Peyer's patch (tissue), 4 donors: ENCODE data around the gene GPR149. TPM values are rescaled to one million over a fixed set of nuclear protein-coding genes. Genes with fewer than 3 reads are reported as not detected.

Experiments
- DNase-seq, 3 donors: peaks; one replicate each; pipeline ENCODE4 v3.0.0-alpha.2; 2017 to 2019
- H3K27ac ChIP-seq, 4 donors: fragments of 200-600 bp; sonication (generic); one replicate each; pipeline ENCODE4 v1.5.1; 2016 to 2019
- H3K27me3 ChIP-seq, 2 donors: fragments of 200-600 bp; sonication (generic); one replicate each; pipeline ENCODE4 v1.5.1; 2019
- H3K36me3 ChIP-seq, 3 donors: fragments of 200-600 bp; sonication (generic); one replicate each; pipeline ENCODE4 v1.5.1; 2016 to 2019
- H3K4me1 ChIP-seq, 4 donors: fragments of 200-600 bp; sonication (generic); one replicate each; pipeline ENCODE4 v1.5.1; 2016 to 2019
- H3K4me3 ChIP-seq, 4 donors: fragments of 200-600 bp; sonication (generic); 1 replicate in 3 of 4; 2 replicates in 1 of 4; pipeline ENCODE4 v1.5.1; 2016 to 2019; ENCODE audit warnings: mild to moderate bottlenecking in 1 of 4
- H3K9me3 ChIP-seq, 4 donors: fragments of 200-600 bp; sonication (generic); one replicate each; pipeline ENCODE4 v1.5.1; 2016 to 2019; ENCODE audit warnings: mild to moderate bottlenecking in 1 of 4
- CTCF ChIP-seq, 6 experiments: fragments of 450-650 bp in 4 of 6; fragments of 200-600 bp in 2 of 6; sonication (generic) in 1 of 6; IDR thresholded peaks; one replicate each; pipeline ENCODE4 v1.5.1; 2017 to 2019; ENCODE audit warnings: antibody characterized with exemption in 6 of 6, mild to moderate bottlenecking in 3 of 6, moderate library complexity in 1 of 6
- POLR2A ChIP-seq, 2 donors: fragments of 450-650 bp; IDR thresholded peaks; one replicate each; pipeline ENCODE4 v1.5.1; 2017; ENCODE audit warnings: antibody characterized with exemption in 2 of 2, mild to moderate bottlenecking in 2 of 2, moderate library complexity in 2 of 2
- total RNA-seq, 4 donors: library from RNA; depleted of rRNA; stranded (reverse); fragments of >200 nt; gene quantifications; one replicate each; pipeline ENCODE4 v1.1.0, GENCODE V29; 2016

GPR149 gene
- total RNA-seq, 4 donors from 2014 or later = not detected

- no peak for DNase-seq
- H3K4me3 ChIP-seq = no peak overlapping the region
- H3K9me3 ChIP-seq = no peaks in the 10 kb centered on the region
- no peaks in the 10 kb centered on the region for H3K36me3 ChIP-seq
- H3K27me3 ChIP-seq = no peaks in the 10 kb centered on the region
- no peak overlapping the region for H3K27ac ChIP-seq
- TF ChIP-seq POLR2A (IDR thresholded peaks at IDR 0.05) (no peak), CTCF (IDR thresholded peaks at IDR 0.05) (no peak)
- H3K4me1 ChIP-seq = no peaks in the 10 kb centered on the region
Observed at GRCh38 chr3:154364849-154365248, 65.1 kb downstream of the GPR149 start.

DNA sequence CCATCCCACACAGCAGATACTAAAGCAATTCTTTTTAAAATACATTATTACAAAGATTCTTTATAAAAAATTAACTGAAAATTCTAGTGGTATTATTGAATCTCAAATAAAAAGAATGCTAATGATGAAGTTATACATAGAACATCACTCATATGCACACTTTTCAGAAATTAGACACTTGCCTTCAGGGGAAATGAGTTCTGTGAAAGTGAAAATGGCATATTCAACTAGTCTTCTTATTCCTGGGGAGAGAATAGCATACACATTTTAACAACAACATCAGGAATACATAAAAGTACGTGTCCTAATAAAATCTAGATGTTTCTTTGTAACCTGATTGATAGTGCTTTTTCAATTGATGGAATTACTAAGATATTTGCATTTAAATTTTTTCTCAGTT, 68.9 kb downstream of the GPR149 start:
- Histone ChIP-seq H3K9me3 (no peaks in the 10 kb centered on the region), H3K27ac (no peak overlapping the region), H3K27me3 (no peaks in the 10 kb centered on the region), H3K4me1 (no peaks in the 10 kb centered on the region), H3K36me3 (no peaks in the 10 kb centered on the region), H3K4me3 (no peak overlapping the region)
- TF ChIP-seq POLR2A (IDR thresholded peaks at IDR 0.05) (no peak), CTCF (IDR thresholded peaks at IDR 0.05) (no peak)
- no peak for DNase-seq

DNA sequence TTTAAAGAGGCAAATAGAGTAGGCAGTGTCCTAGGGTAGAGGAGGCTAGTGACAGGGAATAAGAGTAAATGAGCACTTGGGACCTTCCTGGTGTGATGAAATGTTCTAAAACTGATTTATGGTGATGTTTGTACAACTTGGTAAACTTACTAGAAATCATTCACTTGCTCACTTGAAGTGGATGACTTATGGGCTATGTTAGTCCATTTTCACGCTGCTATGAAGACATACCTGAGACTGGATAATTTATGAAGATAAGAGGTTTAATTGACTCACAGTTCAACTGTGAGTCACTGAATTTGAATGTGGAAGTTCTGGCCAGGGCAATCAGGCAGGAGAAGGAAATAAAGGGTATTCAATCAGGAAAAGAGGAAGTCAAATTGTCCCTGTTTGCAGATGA, 74.0 kb downstream of the GPR149 start:
- DNase-seq = no peak
- H3K9me3 ChIP-seq = no peaks in the 10 kb centered on the region
- H3K36me3 ChIP-seq = no peaks in the 10 kb centered on the region
- H3K27ac ChIP-seq = no peak overlapping the region
- TF ChIP-seq POLR2A (IDR thresholded peaks at IDR 0.05) (no peak), CTCF (IDR thresholded peaks at IDR 0.05) (no peak)
- H3K27me3 ChIP-seq = no peaks in the 10 kb centered on the region
- no peak overlapping the region for H3K4me3 ChIP-seq
- no peaks in the 10 kb centered on the region for H3K4me1 ChIP-seq

- Histone ChIP-seq H3K4me1 (no peaks in the 10 kb centered on the region), H3K36me3 (no peaks in the 10 kb centered on the region), H3K27me3 (no peaks in the 10 kb centered on the region), H3K4me3 (no peak overlapping the region), H3K9me3 (no peaks in the 10 kb centered on the region), H3K27ac (no peak overlapping the region)
- no peak for DNase-seq
- TF ChIP-seq CTCF (IDR thresholded peaks at IDR 0.05) (no peak), POLR2A (IDR thresholded peaks at IDR 0.05) (no peak)
Observed at GRCh38 chr3:154349223-154349622, 80.8 kb downstream of the GPR149 start.

GRCh38 chr3:154345422-154346122, 84.4 kb downstream of the GPR149 start:
- no peak for DNase-seq
- Histone ChIP-seq H3K9me3 (no peaks in the 10 kb centered on the region), H3K36me3 (no peaks in the 10 kb centered on the region), H3K27ac (no peak overlapping the region), H3K27me3 (no peaks in the 10 kb centered on the region), H3K4me3 (no peak overlapping the region), H3K4me1 (no peaks in the 10 kb centered on the region)
- TF ChIP-seq POLR2A (IDR thresholded peaks at IDR 0.05) (no peak), CTCF (IDR thresholded peaks at IDR 0.05) (no peak)

GRCh38 chr3:154338570-154338969, 91.4 kb downstream of the GPR149 start:
- Histone ChIP-seq H3K9me3 (no peaks in the 10 kb centered on the region), H3K27me3 (no peaks in the 10 kb centered on the region), H3K27ac (no peak overlapping the region), H3K4me1 (no peaks in the 10 kb centered on the region), H3K36me3 (no peaks in the 10 kb centered on the region), H3K4me3 (no peak overlapping the region)
- DNase-seq = no peak
- no peak for TF ChIP-seq CTCF (IDR thresholded peaks at IDR 0.05)
- no peak for TF ChIP-seq POLR2A (IDR thresholded peaks at IDR 0.05)
